Measurements from ENCODE around the gene CAMTA1. TPM values are rescaled to one million over a fixed set of nuclear protein-coding genes. Genes with fewer than 3 reads are reported as not detected.

CAMTA1 gene
- total and polyA plus RNA-seq, 8 donors = 13.0 to 54.2 (median 23.6) TPM

GRCh38 chr1:7642418-7642704, 857.1 kb downstream of the CAMTA1 start:
- H3K36me3 ChIP-seq = no peaks in the 10 kb centered on the region
- TF ChIP-seq CTCF (IDR thresholded peaks at IDR 0.05) = no peak
- H3K27me3 ChIP-seq = no peaks in the 10 kb centered on the region
- 82 to 89% methylated on average over 9 of the region's 9 CpGs for WGBS, 2 donors
- H3K4me1 ChIP-seq = no peaks in the 10 kb centered on the region
- H3K4me3 ChIP-seq = no peak overlapping the region
- intact Hi-C loops (cut with DNase I) = loop anchor here in 2 of 3 donors (10.0 kb wide), 2 partner anchors 418 to 578 kb away; no protein-coding TSS in a partner anchor
- DNase-seq (no peak), ATAC-seq (no peak), FAIRE-seq (no peak)
- H3K27ac ChIP-seq = no peak overlapping the region
- no peaks in the 10 kb centered on the region for H3K9me3 ChIP-seq

DNA sequence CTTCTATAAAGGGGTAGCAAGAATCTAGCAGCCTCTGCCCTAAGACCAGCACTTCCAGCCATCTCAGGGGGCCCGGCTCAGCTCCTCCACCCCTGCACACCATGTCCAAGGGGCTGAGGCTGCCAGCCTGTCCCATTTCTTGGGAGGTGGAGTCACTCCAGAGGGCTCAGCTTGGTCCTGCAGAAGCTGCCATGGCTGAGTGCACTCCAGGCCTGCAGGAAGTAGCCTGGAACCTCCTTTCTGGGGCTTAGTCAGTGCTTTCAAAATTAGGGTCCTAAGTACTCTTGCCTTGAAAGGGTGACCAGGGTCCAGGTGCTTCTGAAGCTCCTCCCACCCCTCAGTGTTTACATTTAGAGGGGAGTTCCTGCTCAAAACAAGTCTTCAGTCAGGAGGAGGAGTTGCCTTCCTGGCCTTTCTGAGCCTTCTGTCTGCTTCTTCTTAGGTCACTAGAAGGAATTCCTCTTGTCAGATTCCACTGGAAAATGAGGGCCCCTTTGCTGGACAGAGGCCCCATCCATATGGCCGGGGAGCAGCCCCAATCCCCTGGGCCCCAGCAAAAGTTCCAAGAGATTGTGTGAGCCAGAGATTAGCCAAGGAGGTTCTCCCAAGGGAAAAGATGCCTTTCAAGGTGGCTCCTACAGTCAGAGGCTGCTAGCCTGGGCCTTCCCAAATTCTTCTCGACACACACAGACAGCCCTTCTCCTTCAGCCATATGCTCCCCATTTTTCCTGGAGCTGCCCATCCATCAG, 857.7 kb downstream of the CAMTA1 start:
- H3K4me3 ChIP-seq = no peak overlapping the region
- no peak for FAIRE-seq
- ATAC-seq = no peak
- intact Hi-C loops (cut with DNase I) = loop anchor here in 2 of 3 donors (10.0 kb wide), 2 partner anchors 418 to 578 kb away; no protein-coding TSS in a partner anchor
- no peaks in the 10 kb centered on the region for H3K4me1 ChIP-seq
- no peaks in the 10 kb centered on the region for H3K9me3 ChIP-seq
- no peaks in the 10 kb centered on the region for H3K36me3 ChIP-seq
- no peak for TF ChIP-seq CTCF (IDR thresholded peaks at IDR 0.05)
- DNase-seq = no peak
- H3K27me3 ChIP-seq = no peaks in the 10 kb centered on the region
- 72 to 77% methylated on average over 3 of the region's 3 CpGs for WGBS, 2 donors
- H3K27ac ChIP-seq = no peak overlapping the region

GRCh38 chr1:7643530-7643929, 858.3 kb downstream of the CAMTA1 start:
- FAIRE-seq = no peak
- Histone ChIP-seq H3K36me3 (no peaks in the 10 kb centered on the region), H3K4me3 (no peak overlapping the region), H3K27me3 (no peaks in the 10 kb centered on the region), H3K4me1 (no peaks in the 10 kb centered on the region), H3K9me3 (no peaks in the 10 kb centered on the region), H3K27ac (no peak overlapping the region)
- peak in 1 of 6 donors; percentile 15 for DNase-seq
- TF ChIP-seq CTCF (IDR thresholded peaks at IDR 0.05) = no peak
- WGBS, 2 donors = 87 to 92% methylated on average over 11 of the region's 11 CpGs
- no peak for ATAC-seq
- intact Hi-C loops (cut with DNase I) = loop anchor here in 2 of 3 donors (10.0 kb wide), 2 partner anchors 419 to 579 kb away; no protein-coding TSS in a partner anchor

- 86 to 95% methylated on average over 3 of the region's 3 CpGs for WGBS, 2 donors
- no peak for ATAC-seq
- H3K27ac ChIP-seq = no peak overlapping the region
- no peak for FAIRE-seq
- no peaks in the 10 kb centered on the region for H3K27me3 ChIP-seq
- no peaks in the 10 kb centered on the region for H3K9me3 ChIP-seq
- H3K4me3 ChIP-seq = no peak overlapping the region
- no peaks in the 10 kb centered on the region for H3K36me3 ChIP-seq
- no peak for TF ChIP-seq CTCF (IDR thresholded peaks at IDR 0.05)
- H3K4me1 ChIP-seq = no peaks in the 10 kb centered on the region
- DNase-seq = no peak
- intact Hi-C loops (cut with DNase I) = loop anchor here in 2 of 3 donors (10.0 kb wide), 2 partner anchors 419 to 579 kb away; no protein-coding TSS in a partner anchor
Observed at GRCh38 chr1:7644086-7644485, 858.8 kb downstream of the CAMTA1 start.
